CD1c-positive myeloid dendritic cell (primary cell): Measurements from ENCODE around the gene B3GNT5.

ENCODE experiments used
- DNase-seq: peaks from one replicate; pipeline ENCODE4 v3.0.0-alpha.2; 2016; ENCODE audit errors: extremely low spot score

The B3GNT5 gene

DNA sequence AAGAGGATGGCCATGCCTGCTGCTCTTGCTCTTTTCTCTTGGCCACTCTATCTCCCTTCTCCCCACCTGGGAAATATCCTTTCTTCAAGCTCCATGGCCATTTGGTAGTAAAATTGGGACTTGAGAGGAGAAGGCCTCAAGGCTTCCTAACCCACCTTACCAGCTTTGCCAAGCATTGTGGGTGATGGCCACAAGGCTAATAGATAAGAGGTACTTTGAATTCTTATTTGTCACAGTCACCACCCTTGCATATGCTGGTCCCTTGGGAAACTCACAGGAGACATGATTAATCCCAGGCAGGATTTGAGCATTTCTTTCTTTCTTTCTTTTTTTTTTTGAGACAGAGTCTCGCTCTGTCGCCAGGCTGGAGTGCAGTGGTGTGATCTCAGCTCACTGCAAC, 37.2 kb downstream of the B3GNT5 start:
- DNase-seq: no peak

DNA sequence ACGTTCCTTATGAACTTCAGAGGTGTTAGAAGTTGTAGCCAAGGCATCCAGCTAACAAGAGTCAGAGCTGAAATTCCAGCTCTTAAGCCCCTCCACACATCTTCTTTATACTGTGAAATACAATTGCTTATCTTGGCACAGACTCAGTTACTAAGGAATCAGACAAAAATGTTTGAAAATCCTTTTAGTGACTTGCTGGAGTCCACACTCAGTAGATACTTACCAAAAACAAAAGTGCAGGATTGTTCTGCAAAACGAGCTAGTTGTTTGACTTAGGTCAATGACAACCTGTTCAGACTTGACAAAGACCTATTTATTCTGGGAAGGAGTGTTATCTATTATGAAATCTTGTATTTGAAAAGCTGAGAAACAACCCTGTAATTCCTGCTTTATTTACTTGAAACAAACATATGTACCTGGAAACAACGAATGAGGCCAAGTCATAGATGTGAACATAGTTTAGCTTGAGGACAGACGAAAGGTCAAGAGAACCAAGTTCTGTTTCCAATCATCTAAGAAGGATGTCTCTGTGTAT, 38.5 kb downstream of the B3GNT5 start:
- DNase-seq: no peak

DNA sequence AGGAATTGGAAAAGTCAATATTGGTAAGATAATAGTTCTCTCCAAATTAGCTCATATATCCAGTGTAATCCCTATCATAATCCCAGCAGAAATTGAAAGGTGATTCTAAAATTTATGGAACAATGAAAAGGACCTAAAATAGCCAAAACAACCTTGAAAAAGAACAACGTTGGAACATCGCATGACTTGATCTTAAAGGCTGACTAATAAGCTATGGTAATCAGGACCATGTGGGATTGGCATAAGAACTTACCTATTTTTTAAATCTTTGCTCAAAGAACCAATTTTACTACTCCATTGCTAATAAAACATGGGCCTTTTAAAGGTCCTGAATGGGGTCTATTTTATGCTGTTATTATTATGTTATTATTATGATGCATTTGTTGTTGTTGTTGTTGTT, 40.9 kb downstream of the B3GNT5 start:
- no peak for DNase-seq

DNA sequence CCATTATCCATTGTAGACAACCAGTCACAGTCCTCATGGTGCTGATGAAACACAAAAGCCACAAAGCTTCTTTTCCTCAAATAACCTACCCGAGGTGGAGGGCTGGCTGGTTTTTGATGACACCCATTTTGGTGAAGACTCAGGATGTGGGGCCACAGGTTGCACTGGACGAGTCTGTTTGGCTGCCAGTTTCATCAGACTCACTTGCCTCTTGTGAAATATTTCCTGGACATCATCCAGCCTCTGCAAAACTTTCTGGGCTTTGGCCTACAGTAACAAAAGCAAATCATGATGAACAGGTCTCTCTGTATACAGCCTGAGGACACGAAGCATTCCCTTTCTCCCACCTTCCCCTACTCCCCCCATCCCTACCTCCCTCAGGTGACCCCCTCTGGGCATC, 42.2 kb downstream of the B3GNT5 start:
- DNase-seq: peak; percentile 29

DNA sequence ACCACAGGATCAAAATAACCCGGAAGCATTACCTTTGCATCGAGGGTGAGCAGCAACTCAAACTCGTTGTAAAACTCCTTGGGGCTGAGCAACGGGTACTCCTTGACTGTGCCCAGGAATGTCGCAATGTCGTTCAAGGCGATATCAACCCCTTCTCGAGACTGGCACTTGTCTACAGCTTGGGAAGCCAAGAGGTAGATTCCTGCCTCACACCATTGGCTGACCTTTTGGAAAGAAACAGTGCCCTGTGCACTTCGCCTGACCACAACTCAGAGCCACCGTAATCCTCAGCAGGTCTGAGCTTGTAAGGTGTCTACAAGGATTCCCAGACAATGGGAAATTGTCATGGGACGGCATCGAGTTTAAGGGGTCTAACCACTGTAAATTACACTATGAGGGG, 43.9 kb downstream of the B3GNT5 start:
- no peak for DNase-seq

DNA sequence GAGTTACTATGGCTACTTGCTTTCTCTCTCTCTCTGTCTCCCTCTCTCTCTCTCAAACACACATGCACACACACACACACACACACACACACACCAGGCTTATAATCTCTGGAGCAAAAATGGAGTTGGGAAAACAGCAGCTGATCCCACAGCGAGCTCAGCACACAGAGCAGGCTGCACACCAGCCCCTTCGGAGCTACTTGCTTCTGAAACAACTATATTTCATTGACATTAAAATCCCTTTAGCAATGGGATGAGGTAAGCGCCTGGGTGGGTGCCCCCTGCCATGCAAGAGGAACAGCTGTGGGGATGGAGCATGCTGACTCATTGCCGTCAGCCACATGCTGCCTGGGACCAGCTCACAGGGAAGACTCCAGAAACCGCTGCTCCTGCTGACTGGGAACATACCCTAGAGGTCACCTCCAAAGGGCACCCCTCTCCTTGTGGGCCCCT, 45.7 kb downstream of the B3GNT5 start:
- peak; percentile 84 for DNase-seq

DNA sequence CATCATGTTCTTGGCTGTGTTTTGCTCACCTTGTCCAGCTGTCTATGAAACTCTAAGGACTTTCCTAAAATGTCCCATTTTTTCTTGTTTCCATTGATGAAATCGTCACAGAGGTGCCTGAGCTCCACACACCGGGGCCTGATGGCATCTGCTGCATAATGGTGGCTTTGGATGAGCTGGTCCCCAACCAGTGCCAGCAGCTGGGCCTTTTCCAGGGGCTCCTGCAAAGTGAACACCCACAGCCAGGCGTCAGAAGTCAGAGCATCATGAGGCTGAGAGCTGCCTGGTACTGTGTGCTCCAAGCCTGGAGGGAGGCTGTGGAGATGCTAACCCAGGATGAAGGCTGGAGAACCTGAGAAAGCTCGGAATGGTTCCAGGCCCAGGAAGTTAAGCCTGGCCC, 46.9 kb downstream of the B3GNT5 start:
- DNase-seq: no peak

DNA sequence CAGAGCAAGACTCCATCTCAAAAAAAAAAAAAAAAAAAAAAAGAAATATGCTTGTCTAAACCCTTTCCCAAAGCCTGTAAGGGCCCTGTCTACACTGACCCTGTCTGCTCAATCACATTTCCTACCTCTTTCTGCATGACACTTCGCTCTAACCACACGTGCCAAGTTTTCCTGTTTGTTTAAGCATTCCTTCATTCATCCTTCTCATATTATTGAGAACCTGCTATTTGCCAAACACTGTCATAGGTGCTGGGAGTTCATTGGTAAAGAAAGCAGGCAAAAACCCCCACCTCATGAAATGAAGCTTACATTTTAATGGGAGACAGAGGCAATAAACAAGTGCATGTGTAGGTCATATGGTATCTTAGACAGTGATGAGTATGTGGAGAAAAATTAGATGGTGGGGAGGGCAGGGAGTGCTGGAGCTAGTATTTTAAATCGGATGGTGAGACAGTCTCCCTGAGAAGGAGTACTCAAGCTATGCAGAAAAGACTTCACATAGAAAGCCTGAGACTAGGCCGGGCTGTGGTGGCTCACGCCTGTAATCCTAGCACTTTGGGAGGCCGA, 48.0 kb downstream of the B3GNT5 start:
- no peak for DNase-seq

DNA sequence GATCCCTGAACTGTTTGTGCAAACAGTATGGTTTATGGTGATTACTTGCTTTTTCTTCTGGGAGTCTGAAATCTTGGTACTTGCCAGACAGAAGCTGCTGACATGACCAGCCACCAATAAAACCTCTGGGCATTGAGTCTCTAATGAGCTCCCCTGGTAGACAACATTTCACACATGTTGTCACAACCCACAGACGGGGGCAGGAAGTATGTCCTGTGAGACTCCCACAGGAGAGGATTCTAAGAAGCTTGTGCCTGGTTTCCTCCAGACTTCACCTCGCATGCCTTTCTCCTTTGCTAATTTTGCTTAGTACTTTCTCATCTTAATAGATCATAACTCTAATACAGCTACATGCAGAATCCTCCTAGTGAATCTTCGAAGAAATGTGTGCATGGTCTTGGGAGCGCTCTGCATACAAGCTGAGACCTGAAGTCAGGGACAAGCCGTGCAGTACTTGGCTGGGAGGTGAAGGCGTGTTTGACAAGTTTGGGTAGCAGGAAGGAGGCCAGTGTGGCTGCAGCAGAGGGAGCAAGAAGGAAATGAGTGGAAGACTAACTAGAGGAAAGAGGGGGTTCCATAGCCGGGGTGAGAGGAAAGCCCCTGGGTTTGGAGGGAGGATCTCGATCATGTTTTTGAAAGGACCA, 49.0 kb downstream of the B3GNT5 start:
- DNase-seq: peak; percentile 46

DNA sequence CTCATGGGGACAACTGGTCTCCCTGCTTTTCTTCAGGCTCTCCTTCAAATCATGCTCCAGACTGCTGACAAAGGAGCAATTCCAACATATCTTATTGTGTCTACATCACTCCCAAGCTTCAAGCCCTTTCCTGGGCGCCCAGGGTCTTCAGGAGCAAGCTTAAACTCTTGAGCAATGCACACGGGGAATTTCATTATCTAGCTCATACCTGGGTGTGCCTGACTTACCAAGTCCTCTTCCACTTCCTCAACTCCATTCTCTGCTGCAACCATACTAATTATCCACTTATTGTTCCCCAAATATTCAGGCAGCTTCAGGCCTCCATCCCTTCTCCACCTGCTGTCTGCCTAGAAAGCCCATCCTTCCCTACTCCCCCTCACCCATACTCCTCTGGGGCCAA, 50.6 kb downstream of the B3GNT5 start:
- peak; percentile 51 for DNase-seq

DNA sequence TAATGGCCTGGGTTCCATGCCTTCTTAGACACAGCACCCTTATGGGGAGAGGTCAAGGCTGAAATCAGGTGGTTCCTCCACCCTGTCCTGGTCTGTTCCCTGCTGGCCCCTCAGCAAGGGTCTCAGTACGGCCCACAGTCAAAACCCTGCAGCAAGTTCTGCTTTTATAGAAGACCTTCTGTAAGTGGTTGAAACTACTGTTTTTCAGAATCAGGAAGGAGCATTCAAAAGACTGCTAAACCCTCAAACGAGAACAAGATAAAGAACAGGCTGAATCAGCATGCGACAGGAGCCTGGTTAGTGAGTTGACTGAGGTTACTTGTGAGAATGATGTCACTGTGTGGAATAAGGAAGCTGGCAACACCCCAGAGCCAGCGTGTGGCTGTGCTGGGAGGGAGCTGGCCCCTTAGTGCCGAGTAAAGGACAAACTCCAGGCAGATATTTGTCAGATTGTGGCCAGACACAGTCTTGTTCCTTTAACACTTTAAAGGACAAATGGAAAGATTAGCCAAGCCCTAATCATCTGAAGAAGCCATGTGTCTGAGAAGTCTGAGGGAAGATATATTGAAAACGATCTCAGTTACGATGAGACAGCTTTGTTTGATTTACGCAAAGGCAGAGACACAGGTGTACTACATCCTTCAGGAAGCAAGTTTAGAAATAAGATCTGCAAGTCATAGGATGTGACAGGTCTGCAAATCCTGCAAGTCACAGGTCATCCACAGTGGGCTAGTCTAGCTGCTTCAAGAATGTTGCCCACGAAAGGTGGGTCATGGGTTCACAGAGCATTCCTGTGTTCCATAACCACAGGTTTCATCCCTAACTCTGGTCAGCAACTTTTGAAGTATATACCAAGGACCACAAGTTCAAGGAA, 54.0 kb downstream of the B3GNT5 start:
- peak; percentile 95 for DNase-seq

DNA sequence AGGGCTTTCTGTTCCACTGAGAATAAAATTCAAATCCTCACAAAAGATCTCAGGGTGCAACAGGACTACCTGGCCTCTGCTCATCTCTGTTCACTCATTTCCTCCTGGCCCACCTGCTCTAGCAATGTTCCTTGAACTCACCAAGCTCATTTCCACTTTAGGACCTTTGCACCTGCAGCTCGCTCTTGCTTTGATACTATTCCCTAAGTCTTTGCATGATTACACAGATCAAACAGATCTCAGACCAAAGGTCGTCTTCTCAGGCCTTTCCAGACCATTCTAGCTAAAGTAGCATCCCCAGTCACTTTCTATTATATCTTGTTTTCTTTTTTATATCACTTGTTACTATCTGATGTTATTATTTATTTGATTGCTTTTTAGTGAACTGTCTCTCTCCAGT, 54.7 kb downstream of the B3GNT5 start:
- DNase-seq: no peak

DNA sequence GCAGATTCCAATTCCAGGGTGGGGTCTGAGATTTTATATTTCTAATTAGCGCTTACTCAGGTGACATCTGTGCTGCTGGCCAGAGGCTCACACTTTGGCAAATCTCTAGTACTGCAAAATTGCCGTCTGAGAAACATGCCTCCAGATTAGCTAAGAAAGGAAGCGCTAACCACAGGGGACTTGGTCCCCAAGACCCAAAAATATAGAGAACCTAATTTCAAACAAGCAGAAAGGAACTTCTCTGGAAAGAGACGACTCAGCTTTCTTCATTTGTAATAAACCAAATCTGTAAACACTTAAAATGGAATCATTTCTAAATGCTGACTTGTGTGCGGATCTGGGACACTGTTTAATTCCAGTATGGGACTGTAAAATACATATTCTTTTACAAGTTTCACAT, 55.7 kb downstream of the B3GNT5 start:
- peak; percentile 46 for DNase-seq

DNA sequence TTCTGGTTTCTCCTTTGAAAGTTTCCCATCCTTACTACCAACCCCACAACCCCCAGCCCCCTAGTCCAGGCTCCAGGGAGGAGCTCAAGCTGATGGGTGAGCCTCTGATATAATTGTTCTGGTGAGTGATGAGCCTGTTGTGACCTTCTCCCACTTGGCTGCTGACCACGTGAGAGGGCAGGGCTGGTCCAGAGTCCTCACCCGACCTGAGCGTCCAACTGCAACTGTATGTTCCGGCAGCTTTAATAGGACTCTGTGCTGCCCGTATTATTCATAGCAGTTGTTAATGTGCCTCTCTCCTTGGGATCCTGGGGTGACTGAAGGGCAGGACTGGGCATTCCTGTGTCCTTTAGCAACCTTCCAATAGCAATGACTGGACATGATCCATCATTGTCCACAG, 56.2 kb downstream of the B3GNT5 start:
- no peak for DNase-seq

DNA sequence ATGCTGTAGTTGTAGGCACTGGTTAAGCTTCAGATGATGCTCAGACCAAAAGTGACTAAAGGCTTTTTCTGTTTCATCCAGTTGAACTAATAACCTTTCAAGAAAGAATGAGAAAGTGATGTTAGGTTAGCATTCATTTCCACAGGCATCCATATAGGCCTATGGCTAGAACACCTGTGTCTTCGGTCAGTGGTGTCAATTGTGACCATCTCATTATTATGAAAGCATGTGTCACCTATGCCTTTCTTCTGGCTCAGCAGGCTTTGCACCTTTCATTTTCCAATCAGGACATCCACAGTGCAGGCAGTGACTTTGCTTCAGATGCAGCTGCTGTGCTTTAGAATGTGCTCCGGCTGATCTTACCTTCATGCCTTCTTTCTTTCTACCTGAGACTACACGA, 57.9 kb downstream of the B3GNT5 start:
- no peak for DNase-seq

DNA sequence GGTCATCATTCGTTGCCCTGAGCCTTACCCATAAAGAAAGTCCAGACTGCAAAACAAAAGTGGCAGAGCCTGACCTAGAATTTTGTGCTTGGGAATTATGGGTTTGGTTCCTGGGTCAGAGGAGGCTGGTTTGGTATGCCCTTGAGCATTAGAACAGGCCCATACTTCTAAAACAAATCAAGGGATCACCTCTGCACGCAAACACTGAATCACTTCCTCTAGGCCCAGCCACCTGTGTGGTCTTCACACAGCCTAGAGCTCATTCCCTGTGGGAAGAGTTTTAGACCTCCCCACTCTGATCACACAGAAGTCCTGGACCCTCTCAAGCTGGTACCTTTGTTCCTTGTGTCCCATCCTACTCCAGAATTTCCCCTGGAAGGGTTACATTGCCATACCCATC, 59.4 kb downstream of the B3GNT5 start:
- no peak for DNase-seq

DNA sequence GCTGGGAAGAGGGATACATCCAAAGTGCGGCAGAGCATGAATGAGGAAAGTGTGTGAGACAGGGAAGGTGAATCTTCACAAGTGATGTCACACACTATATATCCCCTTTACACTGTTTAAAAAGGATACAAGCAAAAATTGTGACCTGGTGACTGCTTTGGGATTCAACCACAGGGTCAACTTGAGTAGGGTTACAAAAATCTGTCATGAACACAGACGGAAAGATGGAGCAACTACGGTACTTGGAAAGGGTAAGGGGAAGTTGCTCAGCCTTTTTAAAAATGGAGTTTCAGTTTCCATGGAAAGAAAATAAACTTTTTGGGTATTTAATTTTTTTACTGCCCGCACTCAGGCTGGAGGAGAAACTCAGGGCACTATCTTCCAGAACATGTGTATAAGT, 60.3 kb downstream of the B3GNT5 start:
- peak; percentile 71 for DNase-seq

DNA sequence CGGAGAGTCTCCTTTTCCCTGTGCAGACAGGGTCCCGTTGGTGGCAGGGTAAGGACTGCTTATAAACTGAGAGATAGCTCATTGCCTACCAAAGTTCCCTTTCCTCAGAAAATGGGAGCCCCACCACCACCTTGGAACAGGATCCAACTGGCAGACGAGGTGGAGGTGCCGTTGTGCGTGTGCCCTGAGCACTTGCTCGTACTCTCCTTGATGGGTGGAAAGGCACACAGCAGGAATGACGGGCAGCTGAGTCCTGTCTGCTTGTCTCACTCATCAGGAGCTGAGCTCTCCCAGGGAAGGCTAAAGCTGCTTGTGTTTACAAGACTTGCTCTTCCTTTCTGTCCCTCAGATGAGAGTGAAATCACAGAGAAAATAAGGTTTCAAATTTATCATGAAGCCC, 60.7 kb downstream of the B3GNT5 start:
- no peak for DNase-seq

DNA sequence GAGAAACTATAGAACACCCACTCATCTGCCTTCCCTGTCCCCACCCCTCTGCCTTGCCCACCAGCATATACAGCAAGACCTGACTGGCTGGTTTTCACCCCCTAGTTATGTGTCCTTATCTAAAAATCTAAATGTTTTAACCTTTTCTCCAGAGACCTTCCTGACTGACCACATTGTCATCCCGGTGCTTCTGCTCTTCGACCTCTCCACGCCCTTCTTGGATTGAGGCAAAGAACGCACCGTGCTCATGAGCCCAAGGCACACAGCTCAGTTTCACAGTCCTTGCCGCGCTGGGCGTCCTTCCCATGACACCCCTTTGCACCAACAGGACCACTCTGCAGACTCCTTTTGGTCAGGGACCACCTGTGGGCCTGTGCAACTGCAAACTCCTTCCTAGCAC, 62.7 kb downstream of the B3GNT5 start:
- DNase-seq: no peak

DNA sequence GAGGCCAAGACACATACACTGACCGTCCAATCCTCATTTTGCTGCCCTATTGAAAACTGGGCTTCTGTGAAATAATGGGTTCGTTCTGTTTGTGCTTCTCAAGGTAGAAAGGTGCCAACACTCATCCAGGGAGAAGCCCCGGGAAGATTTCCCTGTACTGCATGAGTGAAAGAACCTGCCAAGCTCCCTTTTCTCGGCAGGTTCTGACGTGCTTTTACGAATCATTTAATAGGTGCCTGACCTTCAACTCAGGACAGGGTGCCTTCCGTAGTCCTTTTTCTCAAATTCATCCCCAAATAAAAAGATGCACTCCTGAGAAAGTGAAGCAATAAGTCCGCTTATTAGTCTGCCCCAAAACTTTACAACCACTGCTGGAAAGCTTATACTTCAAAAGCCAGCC, 64.2 kb downstream of the B3GNT5 start:
- DNase-seq: no peak

DNA sequence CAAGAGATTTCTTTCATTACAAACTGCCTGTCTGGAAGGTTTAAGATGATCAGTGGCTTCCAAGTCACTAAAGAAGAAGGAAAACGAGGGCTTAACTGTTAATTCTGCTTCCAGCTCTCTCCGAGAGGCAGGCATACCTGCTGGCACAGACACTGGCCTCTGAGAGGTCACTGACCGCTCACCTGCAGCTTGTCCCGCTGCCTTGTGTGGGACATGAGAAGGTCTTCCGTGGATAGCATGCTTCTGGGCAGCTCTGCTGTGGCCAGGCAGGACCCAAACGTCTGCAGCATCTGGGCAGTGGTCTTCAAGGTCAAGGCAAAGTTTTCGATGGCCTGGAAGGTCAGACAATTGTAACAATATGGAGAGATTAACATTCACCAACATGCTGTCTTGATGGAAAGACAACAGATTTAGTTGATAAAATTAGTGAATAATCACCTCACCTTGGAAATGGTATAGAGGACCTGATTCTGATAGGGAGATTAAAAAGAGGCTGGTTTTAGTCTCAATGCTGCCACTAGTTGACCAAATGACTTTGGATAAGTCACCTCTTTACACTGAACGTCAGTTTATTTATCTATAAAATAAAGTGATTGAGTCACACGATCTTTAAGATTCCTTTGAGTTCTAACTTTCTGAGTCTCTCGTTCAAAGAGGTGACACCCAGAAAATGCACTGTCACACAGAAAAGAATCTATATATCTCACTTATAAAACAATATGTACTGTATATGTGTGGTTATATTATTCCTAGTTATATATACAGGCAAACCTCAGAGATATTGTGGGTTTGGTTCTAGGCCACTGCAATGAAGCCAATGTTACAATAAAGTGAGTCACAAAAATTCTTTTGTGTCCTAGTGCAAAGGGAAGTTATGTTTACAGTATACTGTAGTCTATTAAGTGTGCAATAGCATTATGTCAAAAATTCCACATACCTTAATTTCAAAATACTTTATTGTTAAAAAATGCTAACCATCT, 65.1 kb downstream of the B3GNT5 start:
- DNase-seq: peak; percentile 17

DNA sequence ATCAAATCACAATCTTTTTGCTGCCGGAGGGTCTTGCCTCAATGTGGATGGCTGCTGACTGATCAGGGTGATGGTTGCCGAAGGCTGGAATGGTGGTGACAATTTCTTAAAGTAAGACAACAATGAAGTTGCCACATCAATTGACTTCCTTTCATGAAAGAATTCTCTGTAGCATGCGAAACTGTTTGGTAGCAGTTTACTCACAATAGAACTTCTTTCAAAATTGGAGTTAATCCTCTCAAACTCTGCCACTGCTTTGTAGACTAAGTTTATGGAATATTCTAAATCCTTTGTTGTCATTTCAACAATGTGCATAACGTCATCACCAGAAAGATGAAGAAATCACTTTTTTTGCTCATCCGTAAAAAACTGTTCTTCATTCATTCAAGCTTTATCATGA, 65.8 kb downstream of the B3GNT5 start:
- DNase-seq: peak; percentile 25
